ENCODE measurements around the gene EGR1. TPM values are rescaled to one million over a fixed set of nuclear protein-coding genes. Genes with fewer than 3 reads are reported as not detected.

EGR1 gene
- total RNA-seq, 2 donors from 2014 or later: 9.9 to 14.2 TPM

DNA sequence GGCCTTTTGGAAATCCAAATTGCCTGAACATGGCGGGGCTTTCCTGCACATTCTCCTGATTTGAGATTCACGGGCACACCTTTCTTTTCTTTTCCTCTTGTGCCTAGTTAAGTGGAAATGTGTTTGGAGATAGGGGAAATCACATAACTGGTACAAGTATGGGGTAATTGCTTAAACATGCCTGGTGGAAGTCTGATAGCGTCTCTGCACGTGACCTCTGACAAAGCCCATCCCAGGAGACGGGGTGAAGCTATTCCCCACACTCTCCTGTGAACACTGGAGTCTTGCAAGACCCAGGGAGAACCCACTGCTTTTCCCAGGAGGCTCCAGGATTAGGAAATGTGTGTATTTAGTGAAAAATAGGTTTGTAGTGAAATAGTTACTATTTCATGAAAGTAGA, 29.3 kb upstream of the EGR1 start:
- peaks cover 14% of the 10 kb centered on the region for H3K4me1 ChIP-seq (ENCODE audit: control insufficient read depth, insufficient read depth, low read length)
- no peak overlapping the region for H3K4me3 ChIP-seq (ENCODE audit: low read length)
- Mint-ChIP-seq H3K27me3 (ENCODE audit: insufficient read depth) (peaks cover 8% of the 10 kb centered on the region), H3K27ac (no peak overlapping the region), H3K4me1 (peaks cover 26% of the 10 kb centered on the region), H3K4me3 (no peak overlapping the region), H3K9me3 (no peaks in the 10 kb centered on the region), H3K36me3 (ENCODE audit: low read depth) (peaks cover 44% of the 10 kb centered on the region)
- no peak overlapping the region for H3K27ac ChIP-seq (ENCODE audit: low read depth, low read length)
- peaks cover 45% of the 10 kb centered on the region for H3K36me3 ChIP-seq (ENCODE audit: control insufficient read depth, insufficient read depth, low read length)
- no peak for TF ChIP-seq CTCF (conservative IDR thresholded peaks at IDR 0.05)
- DNase-seq: no peak
- peaks cover 5% of the 10 kb centered on the region for H3K27me3 ChIP-seq (ENCODE audit: control insufficient read depth, insufficient read depth, low read length, poor library complexity, severe bottlenecking)
- no peak overlapping the region for H3K9ac ChIP-seq (ENCODE audit: extremely low read depth, low read length, poor library complexity, severe bottlenecking)
- WGBS, 2 experiments (ENCODE audit: insufficient coverage in 1 of 2, insufficient read length in 1 of 2): 91 to 94% methylated on average over 4 of the region's 5 CpGs
- H3K9me3 ChIP-seq (ENCODE audit: control insufficient read depth, low read length): no peaks in the 10 kb centered on the region

- peaks cover 5% of the 10 kb centered on the region for H3K27me3 ChIP-seq (ENCODE audit: control insufficient read depth, insufficient read depth, low read length, poor library complexity, severe bottlenecking)
- DNase-seq: no peak
- peaks cover 8% of the 10 kb centered on the region for H3K27me3 Mint-ChIP-seq (ENCODE audit: insufficient read depth)
- H3K27ac ChIP-seq (ENCODE audit: low read depth, low read length): peak overlapping the region; percentile 71
- H3K9me3 Mint-ChIP-seq: no peaks in the 10 kb centered on the region
- peak overlapping the region; percentile 58 for H3K9ac ChIP-seq (ENCODE audit: extremely low read depth, low read length, poor library complexity, severe bottlenecking)
- TF ChIP-seq CTCF (conservative IDR thresholded peaks at IDR 0.05): no peak
- peak overlapping the region; percentile 76 for H3K4me3 ChIP-seq (ENCODE audit: low read length)
- no peaks in the 10 kb centered on the region for H3K9me3 ChIP-seq (ENCODE audit: control insufficient read depth, low read length)
- peaks cover 29% of the 10 kb centered on the region for H3K36me3 ChIP-seq (ENCODE audit: control insufficient read depth, insufficient read depth, low read length)
- H3K36me3 Mint-ChIP-seq (ENCODE audit: low read depth): peaks cover 24% of the 10 kb centered on the region
- H3K27ac Mint-ChIP-seq: peak overlapping the region; percentile 88
- peaks cover 14% of the 10 kb centered on the region for H3K4me1 ChIP-seq (ENCODE audit: control insufficient read depth, insufficient read depth, low read length)
- 78 to 84% methylated on average over 10 to 11 of the region's 11 CpGs for WGBS, 2 experiments (ENCODE audit: insufficient coverage in 1 of 2, insufficient read length in 1 of 2)
- peaks cover 26% of the 10 kb centered on the region for H3K4me1 Mint-ChIP-seq
- H3K4me3 Mint-ChIP-seq: peak overlapping the region; percentile 69
Measured at GRCh38 chr5:138438003-138438723, 27.1 kb upstream of the EGR1 start.

GRCh38 chr5:138438724-138439476, 26.4 kb upstream of the EGR1 start, which contains the start of gene REEP2:
REEP2 (plus strand) TSS chr5:138439057; CDS start chr5:138439209, 152 bp downstream.
- H3K4me1 ChIP-seq (ENCODE audit: control insufficient read depth, insufficient read depth, low read length): peaks cover 14% of the 10 kb centered on the region
- Mint-ChIP-seq H3K9me3 (no peaks in the 10 kb centered on the region), H3K27me3 (ENCODE audit: insufficient read depth) (peaks cover 8% of the 10 kb centered on the region), H3K4me3 (peak within 1 kb of the TSS; percentile 69), H3K27ac (peak within 1 kb of the TSS; percentile 88), H3K36me3 (ENCODE audit: low read depth) (peaks cover 21% of the 10 kb centered on the region), H3K4me1 (peaks cover 26% of the 10 kb centered on the region)
- WGBS, 2 experiments (ENCODE audit: insufficient coverage in 1 of 2, insufficient read length in 1 of 2): 0 to 3% methylated on average over 9 to 64 of the region's 65 CpGs
- DNase-seq: peak; percentile 87
- H3K36me3 ChIP-seq (ENCODE audit: control insufficient read depth, insufficient read depth, low read length): peaks cover 23% of the 10 kb centered on the region
- peak within 1 kb of the TSS; percentile 58 for H3K9ac ChIP-seq (ENCODE audit: extremely low read depth, low read length, poor library complexity, severe bottlenecking)
- no peak for TF ChIP-seq CTCF (conservative IDR thresholded peaks at IDR 0.05)
- H3K27ac ChIP-seq (ENCODE audit: low read depth, low read length): peak within 1 kb of the TSS; percentile 75
- H3K4me3 ChIP-seq (ENCODE audit: low read length): peak within 1 kb of the TSS; percentile 88
- H3K9me3 ChIP-seq (ENCODE audit: control insufficient read depth, low read length): no peaks in the 10 kb centered on the region
- H3K27me3 ChIP-seq (ENCODE audit: control insufficient read depth, insufficient read depth, low read length, poor library complexity, severe bottlenecking): peaks cover 5% of the 10 kb centered on the region
